IPS-NIHi7 (cell line): Measurements from ENCODE around the gene CHRNA4.
A peak's percentile ranks its signal among the peaks of the same experiment; 100 is the strongest.

Experiments used
- DNase-seq: peaks from one replicate; pipeline ENCODE4 v3.0.0; 2012; ENCODE audit warnings: mixed read lengths; ENCODE audit errors: extremely low spot score

CHRNA4 gene

GRCh38 chr20:63360850-63361518, at the start of gene CHRNA4:
TSS of gene CHRNA4 (minus strand) at chr20:63361349. CDS start at chr20:63361165, 184 bp downstream.
- DNase-seq: peak; percentile 70

DNA sequence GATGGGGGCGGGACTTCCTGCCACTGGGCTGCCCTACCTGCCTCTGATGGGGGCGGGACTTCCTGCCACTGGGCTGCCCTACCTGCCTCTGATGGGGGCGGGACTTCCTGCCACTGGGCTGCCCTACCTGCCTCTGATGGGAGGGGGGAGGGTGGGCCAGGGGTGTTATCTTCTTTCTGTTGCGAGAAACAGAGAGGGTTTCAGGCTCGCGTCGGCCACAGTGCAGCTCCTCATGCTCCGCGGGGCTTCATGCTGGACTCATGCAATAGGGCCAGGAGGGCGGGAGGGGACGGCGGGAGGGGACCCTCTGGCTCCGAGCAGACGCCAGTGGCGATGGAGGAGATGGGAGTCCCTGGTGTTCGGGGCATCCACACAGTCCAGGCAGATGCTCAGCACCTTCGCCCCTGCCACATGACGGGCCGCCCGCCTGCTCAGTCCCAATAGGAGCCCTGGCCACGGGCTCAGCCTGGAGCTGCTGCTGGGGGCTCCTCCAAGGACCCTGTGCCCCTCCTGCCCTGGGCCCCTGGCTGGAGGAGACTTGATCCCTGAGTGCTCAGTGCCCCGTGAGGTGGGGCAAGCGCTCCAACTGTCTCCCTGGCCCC, 48.8 kb upstream of the CHRNA4 start:
- DNase-seq: peak; percentile 72

- DNase-seq: peak; percentile 72
Measured at GRCh38 chr20:63409066-63409833, 48.1 kb upstream of the CHRNA4 start.

- DNase-seq: no peak
Measured at GRCh38 chr20:63408684-63409046, 47.5 kb upstream of the CHRNA4 start.

GRCh38 chr20:63407928-63408683, 47.0 kb upstream of the CHRNA4 start:
- DNase-seq: no peak

DNA sequence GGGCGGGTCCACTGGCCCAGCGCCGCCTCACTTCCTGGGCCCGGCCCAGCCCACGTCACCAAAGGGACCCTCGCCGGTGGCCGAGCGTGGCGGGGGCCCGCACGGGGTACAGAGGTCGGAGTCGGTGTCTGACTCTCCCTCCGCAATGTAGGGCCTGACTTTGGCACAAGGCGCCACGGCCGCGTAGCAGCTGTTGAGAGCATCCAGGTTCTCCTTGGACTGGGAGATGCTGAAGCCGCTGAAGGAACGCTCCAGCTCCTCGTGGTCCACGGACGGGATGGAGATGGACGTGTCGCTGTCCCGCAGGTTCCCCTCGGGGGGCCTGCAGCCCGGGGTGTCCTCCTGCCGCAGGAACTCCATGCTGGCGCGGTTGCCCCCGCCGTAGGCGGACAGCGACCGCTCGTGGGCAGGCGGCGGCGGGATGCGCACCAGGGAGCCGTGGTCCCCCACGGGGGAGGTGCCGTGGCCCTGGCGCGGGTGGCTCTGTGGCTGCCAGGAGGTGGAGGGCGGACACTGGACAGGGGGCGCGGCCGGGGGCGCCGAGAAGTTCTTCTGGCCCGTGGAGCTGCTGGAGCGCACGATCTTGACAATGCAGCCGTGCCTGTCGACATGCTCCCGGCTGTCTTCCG, 45.6 kb upstream of the CHRNA4 start:
- no peak for DNase-seq

DNA sequence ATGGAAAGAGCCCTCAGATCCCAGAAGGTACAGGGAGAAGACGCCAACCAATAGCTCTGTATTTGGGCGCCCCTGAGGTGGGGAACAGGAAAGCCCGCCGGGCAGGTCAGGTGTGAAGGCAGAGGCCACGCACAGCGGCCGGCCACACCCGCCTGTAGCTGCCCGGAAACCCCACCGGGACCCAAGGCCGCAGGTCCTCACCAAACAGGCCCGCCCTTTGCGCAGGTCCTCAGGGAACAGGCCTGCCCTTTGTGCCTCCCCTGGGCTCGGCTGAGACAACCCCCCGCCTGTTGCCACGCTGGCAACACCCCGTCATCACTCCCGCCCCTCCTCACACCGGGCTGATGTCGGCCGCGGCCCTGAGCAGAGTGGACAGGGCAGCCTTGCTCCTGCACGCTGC, 44.9 kb upstream of the CHRNA4 start:
- no peak for DNase-seq

- no peak for DNase-seq
Measured at GRCh38 chr20:63405102-63405730, 44.1 kb upstream of the CHRNA4 start.

DNA sequence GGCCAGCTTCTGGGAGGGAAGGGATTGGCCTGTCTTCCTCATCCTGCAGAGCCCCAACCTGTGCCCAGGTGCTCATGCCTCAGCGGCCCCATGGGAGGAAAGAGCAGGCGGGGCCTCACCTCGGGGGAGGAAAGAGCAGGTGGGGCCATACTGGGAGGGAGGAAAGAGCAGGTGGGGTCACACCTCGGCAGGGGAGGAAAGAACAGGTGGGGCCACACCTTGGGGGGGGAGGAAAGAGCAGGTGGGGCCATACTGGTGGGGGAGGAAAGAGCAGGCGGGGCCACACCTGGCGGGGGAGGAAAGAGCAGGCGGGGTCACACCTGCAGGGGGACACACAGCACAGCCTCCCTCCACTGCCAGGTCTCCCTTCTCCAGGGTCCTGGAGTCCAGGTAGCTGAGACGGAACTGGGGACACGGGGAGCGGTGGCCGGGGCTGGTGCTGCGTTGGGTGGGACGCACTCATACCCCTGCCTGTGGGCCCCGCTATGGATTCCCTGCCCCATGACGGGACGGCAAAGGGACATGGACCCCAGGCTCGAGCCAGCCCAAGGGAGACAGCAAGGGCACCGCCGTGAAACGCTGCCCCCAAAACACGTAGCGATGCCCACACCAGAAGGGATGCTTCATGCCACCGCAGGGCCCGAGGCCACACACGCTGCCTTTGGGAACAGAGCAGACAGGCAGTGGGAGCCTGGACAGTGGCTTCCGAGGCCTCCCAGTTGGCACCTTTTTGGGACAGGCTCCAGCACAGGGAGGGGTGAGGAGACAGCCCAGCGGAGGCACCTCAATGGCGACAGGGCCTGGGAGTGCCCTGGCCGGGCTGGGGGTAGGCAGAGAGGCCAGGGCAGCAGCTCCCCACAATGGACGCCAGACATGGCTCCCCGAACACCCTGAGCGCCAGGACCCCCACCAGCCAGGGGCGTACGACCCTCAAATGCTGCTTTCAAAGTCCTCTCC, 43.3 kb upstream of the CHRNA4 start:
- DNase-seq: peak; percentile 43

- DNase-seq: no peak
Measured at GRCh38 chr20:63403403-63404105, 42.4 kb upstream of the CHRNA4 start.

- DNase-seq: no peak
Measured at GRCh38 chr20:63402860-63403220, 41.7 kb upstream of the CHRNA4 start.

- no peak for DNase-seq
Measured at GRCh38 chr20:63402181-63402859, 41.2 kb upstream of the CHRNA4 start.

- no peak for DNase-seq
Measured at GRCh38 chr20:63401384-63402110, 40.4 kb upstream of the CHRNA4 start.

DNA sequence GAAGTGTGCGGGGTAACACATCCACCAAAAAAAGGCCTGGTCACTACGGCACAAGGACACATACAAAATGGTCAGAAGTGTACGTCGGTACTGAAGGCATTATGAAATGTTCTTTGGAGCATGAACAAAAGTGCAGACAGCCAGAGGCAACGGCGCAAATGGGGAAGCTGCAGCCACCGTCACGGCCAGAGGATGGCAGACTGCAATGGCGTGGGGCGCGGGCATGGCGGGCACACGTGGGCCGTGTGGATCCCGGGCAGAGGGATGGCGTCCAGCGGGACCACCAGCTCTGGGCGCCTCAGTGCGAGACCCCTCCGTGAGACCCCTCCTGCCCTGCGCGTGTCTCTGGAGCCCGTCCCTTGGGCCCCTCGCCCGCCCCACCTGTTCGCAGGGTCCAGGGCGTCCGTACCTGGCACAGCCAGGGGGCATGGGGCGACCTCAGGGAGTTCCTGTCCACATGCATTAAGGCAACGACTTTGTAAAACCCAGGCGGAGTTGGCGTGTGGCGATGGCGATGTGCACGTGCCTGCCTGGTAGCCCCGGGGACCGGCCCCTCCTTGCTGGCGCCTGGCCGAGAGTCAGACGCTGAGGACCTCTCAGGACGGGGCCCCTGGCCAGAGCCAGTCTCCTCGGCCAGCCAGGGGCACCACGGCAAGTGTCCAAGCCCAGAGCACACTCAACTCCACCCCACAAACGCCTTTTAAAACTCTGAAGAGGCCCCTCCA, 39.5 kb upstream of the CHRNA4 start:
- DNase-seq: no peak

GRCh38 chr20:63399596-63400375, 38.6 kb upstream of the CHRNA4 start:
- DNase-seq: no peak

DNA sequence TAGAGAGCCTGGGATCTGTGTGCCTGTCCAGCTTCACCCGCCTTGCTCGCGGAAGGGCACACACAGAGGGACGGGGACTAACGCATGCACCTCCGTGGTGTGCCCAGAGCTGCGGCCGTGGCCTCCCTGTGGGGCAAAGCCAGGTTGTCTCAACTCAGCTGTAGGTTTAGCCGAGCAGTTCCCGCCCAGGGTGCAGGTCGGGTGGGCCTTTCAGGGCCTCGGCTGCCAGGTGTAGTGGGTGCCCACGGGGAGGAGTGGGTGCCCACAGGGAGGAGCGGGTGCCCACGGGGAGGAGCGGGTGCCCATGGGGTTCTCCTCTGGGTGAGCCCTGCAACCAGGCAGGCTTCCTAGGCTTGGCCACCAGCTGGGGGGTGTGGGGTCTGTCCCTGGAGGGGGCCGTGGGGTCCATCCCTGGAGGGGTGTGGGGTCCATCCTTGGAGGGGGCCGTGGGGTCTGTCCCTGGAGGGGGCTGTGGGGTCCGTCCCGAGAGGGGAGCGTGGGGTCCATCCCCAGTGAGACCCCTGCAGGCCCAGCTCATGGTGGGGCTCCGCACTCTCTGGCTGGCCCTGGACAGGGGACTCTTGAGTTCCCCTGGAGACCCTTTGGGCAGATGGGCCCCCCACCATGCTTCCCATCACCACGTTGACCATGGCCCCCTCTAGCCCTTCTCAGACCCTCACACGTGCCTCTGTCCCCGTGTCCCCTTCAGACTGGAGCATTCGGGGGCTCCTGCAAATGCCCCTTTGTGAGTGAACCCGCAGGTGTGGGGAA, 37.8 kb upstream of the CHRNA4 start:
- no peak for DNase-seq
